NCI-H2029 treated with DMSO at 0.1 percent for 48 hours (cell line): ENCODE results near the gene URGCP.

Source experiments
- DNase-seq: peaks from one replicate; lab custom pipeline; 2025; lab: John Stamatoyannopoulos, UW

Gene URGCP

GRCh38 chr7:43876241-43876640 lies 30.2 kb downstream of the URGCP start:
- no peak for DNase-seq

- no peak for DNase-seq
Observed at GRCh38 chr7:43873300-43873699, 33.1 kb downstream of the URGCP start.

GRCh38 chr7:43872406-43873110 lies 33.8 kb downstream of the URGCP start:
- DNase-seq: no peak

GRCh38 chr7:43871064-43871463 lies 35.3 kb downstream of the URGCP start:
- no peak for DNase-seq

- no peak for DNase-seq
Observed at GRCh38 chr7:43870316-43870715, 36.1 kb downstream of the URGCP start.

- DNase-seq: no peak
Observed at GRCh38 chr7:43869867-43870240, 36.5 kb downstream of the URGCP start.

GRCh38 chr7:43869006-43869866 lies 37.2 kb downstream of the URGCP start, which contains the start of gene MRPS24:
MRPS24 (minus strand) TSS chr7:43869517; CDS start chr7:43869495, 22 bp downstream.
- peak; percentile 76 for DNase-seq

GRCh38 chr7:43868681-43869005 lies 37.8 kb downstream of the URGCP start:
- DNase-seq: no peak

- no peak for DNase-seq
Observed at GRCh38 chr7:43868181-43868580, 38.2 kb downstream of the URGCP start.

GRCh38 chr7:43865277-43865676 lies 41.1 kb downstream of the URGCP start:
- no peak for DNase-seq

- no peak for DNase-seq
Observed at GRCh38 chr7:43864126-43864525, 42.3 kb downstream of the URGCP start.

GRCh38 chr7:43856996-43857395 lies 49.4 kb downstream of the URGCP start:
- DNase-seq: no peak

GRCh38 chr7:43856316-43856715 lies 50.1 kb downstream of the URGCP start:
- no peak for DNase-seq

GRCh38 chr7:43855176-43855575 lies 51.2 kb downstream of the URGCP start:
- no peak for DNase-seq

- DNase-seq: no peak
Observed at GRCh38 chr7:43851805-43852204, 54.6 kb downstream of the URGCP start.

- no peak for DNase-seq
Observed at GRCh38 chr7:43850348-43851116, 55.9 kb downstream of the URGCP start.

GRCh38 chr7:43849047-43849446 lies 57.3 kb downstream of the URGCP start:
- DNase-seq: no peak

GRCh38 chr7:43847496-43847895 lies 58.9 kb downstream of the URGCP start:
- DNase-seq: no peak

GRCh38 chr7:43844662-43845061 lies 61.7 kb downstream of the URGCP start:
- no peak for DNase-seq

GRCh38 chr7:43844257-43844656 lies 62.1 kb downstream of the URGCP start:
- DNase-seq: no peak

GRCh38 chr7:43843296-43843695 lies 63.1 kb downstream of the URGCP start:
- DNase-seq: no peak

- DNase-seq: no peak
Observed at GRCh38 chr7:43838201-43838658, 68.2 kb downstream of the URGCP start.
